ENCODE data around the gene OR2T3.
"Not testable (repeated sequence)": the region's sequence is repeated elsewhere in the genome, so short reads cannot be mapped to it uniquely, and the experiment has no call there.

The OR2T3 gene

GRCh38 chr1:248473051-248473450, at the start of gene OR2T3:
TSS of gene OR2T3 (plus strand) at chr1:248473351. CDS start at chr1:248473351, 0 bp downstream.
- not testable (repeated sequence) for H3K4me1 Mint-ChIP-seq, H3K4me3 Mint-ChIP-seq

GRCh38 chr1:248427526-248428191, 45.5 kb upstream of the OR2T3 start:
- not testable (repeated sequence) for H3K27me3 Mint-ChIP-seq, DNase-seq, ATAC-seq, H3K4me3 Mint-ChIP-seq, H3K27ac Mint-ChIP-seq, H3K4me1 Mint-ChIP-seq
- H3K9me3 Mint-ChIP-seq = peaks cover 15 to 16% of the 10 kb centered on the region in 2 donors

More at GRCh38 chr1:248473051-248473450, at the start of gene OR2T3:
- not testable (repeated sequence) for H3K9me3 Mint-ChIP-seq, ATAC-seq, DNase-seq, H3K27me3 Mint-ChIP-seq, H3K27ac Mint-ChIP-seq

- H3K4me3 Mint-ChIP-seq, DNase-seq, H3K27ac Mint-ChIP-seq, ATAC-seq, H3K27me3 Mint-ChIP-seq, H3K4me1 Mint-ChIP-seq: not testable (repeated sequence)
- peaks cover 10 to 11% of the 10 kb centered on the region in 2 donors for H3K9me3 Mint-ChIP-seq
Observed at GRCh38 chr1:248428192-248428533, 45.0 kb upstream of the OR2T3 start.

GRCh38 chr1:248431683-248432082, 41.5 kb upstream of the OR2T3 start:
- H3K27ac Mint-ChIP-seq, H3K4me1 Mint-ChIP-seq, H3K9me3 Mint-ChIP-seq, H3K27me3 Mint-ChIP-seq, ATAC-seq, H3K4me3 Mint-ChIP-seq, DNase-seq: not testable (repeated sequence)

GRCh38 chr1:248432201-248432600, 41.0 kb upstream of the OR2T3 start:
- not testable (repeated sequence) for DNase-seq, H3K27ac Mint-ChIP-seq, H3K27me3 Mint-ChIP-seq, H3K9me3 Mint-ChIP-seq, H3K4me3 Mint-ChIP-seq, ATAC-seq, H3K4me1 Mint-ChIP-seq

- DNase-seq, H3K4me3 Mint-ChIP-seq, ATAC-seq, H3K27ac Mint-ChIP-seq, H3K27me3 Mint-ChIP-seq, H3K9me3 Mint-ChIP-seq, H3K4me1 Mint-ChIP-seq: not testable (repeated sequence)
Observed at GRCh38 chr1:248433811-248434415, 39.2 kb upstream of the OR2T3 start.

GRCh38 chr1:248434913-248435312, 38.2 kb upstream of the OR2T3 start:
- not testable (repeated sequence) for H3K27ac Mint-ChIP-seq, H3K4me1 Mint-ChIP-seq, H3K27me3 Mint-ChIP-seq, H3K9me3 Mint-ChIP-seq, ATAC-seq, DNase-seq, H3K4me3 Mint-ChIP-seq

- not testable (repeated sequence) for ATAC-seq, DNase-seq, H3K9me3 Mint-ChIP-seq, H3K27me3 Mint-ChIP-seq, H3K4me1 Mint-ChIP-seq, H3K27ac Mint-ChIP-seq, H3K4me3 Mint-ChIP-seq
Observed at GRCh38 chr1:248436303-248436702, 36.8 kb upstream of the OR2T3 start.

GRCh38 chr1:248438668-248439067, 34.5 kb upstream of the OR2T3 start:
- not testable (repeated sequence) for DNase-seq, H3K27ac Mint-ChIP-seq, H3K27me3 Mint-ChIP-seq, H3K9me3 Mint-ChIP-seq, H3K4me1 Mint-ChIP-seq, H3K4me3 Mint-ChIP-seq, ATAC-seq

- not testable (repeated sequence) for H3K27ac Mint-ChIP-seq, H3K4me3 Mint-ChIP-seq, H3K9me3 Mint-ChIP-seq, H3K27me3 Mint-ChIP-seq, ATAC-seq, DNase-seq, H3K4me1 Mint-ChIP-seq
Observed at GRCh38 chr1:248439283-248439682, 33.9 kb upstream of the OR2T3 start.

GRCh38 chr1:248442500-248443277, 30.5 kb upstream of the OR2T3 start:
- not testable (repeated sequence) for H3K27me3 Mint-ChIP-seq, H3K4me1 Mint-ChIP-seq
- ATAC-seq = peak; percentile 45

GRCh38 chr1:248444603-248445002, 28.5 kb upstream of the OR2T3 start:
- ATAC-seq, H3K27ac Mint-ChIP-seq: not testable (repeated sequence)

More at GRCh38 chr1:248442500-248443277, 30.5 kb upstream of the OR2T3 start:
- DNase-seq, H3K27ac Mint-ChIP-seq, H3K4me3 Mint-ChIP-seq, H3K9me3 Mint-ChIP-seq: not testable (repeated sequence)

GRCh38 chr1:248445399-248445798, 27.8 kb upstream of the OR2T3 start, which contains the start of gene OR2T2:
TSS of gene OR2T2 (plus strand) at chr1:248445637. CDS start at chr1:248452798, 7,161 bp downstream.
- ATAC-seq, H3K27ac Mint-ChIP-seq, H3K4me1 Mint-ChIP-seq, DNase-seq, H3K9me3 Mint-ChIP-seq, H3K27me3 Mint-ChIP-seq, H3K4me3 Mint-ChIP-seq: not testable (repeated sequence)

More at GRCh38 chr1:248444603-248445002, 28.5 kb upstream of the OR2T3 start:
- H3K4me1 Mint-ChIP-seq, H3K27me3 Mint-ChIP-seq, H3K9me3 Mint-ChIP-seq, DNase-seq, H3K4me3 Mint-ChIP-seq: not testable (repeated sequence)

GRCh38 chr1:248448409-248449074, 24.6 kb upstream of the OR2T3 start:
- not testable (repeated sequence) for H3K9me3 Mint-ChIP-seq, H3K27me3 Mint-ChIP-seq, H3K27ac Mint-ChIP-seq, H3K4me3 Mint-ChIP-seq, DNase-seq, H3K4me1 Mint-ChIP-seq
- ATAC-seq = peak; percentile 70

- not testable (repeated sequence) for ATAC-seq, H3K4me1 Mint-ChIP-seq, H3K27me3 Mint-ChIP-seq, DNase-seq, H3K27ac Mint-ChIP-seq, H3K9me3 Mint-ChIP-seq, H3K4me3 Mint-ChIP-seq
Observed at GRCh38 chr1:248449821-248450465, 23.2 kb upstream of the OR2T3 start.
